Adipose tissue (tissue), 3 donors: Measurements from ENCODE around the gene FAM83C. TPM values are rescaled to one million over a fixed set of nuclear protein-coding genes. Genes with fewer than 3 reads are reported as not detected.
"Not testable (repeated sequence)": the region's sequence is repeated elsewhere in the genome, so short reads cannot be mapped to it uniquely, and the experiment has no call there.

Source experiments
- H3K27ac ChIP-seq: one replicate; pipeline ENCODE4 v1.5.1; 2013; ENCODE audit warnings: low read depth, low read length
- WGBS, 3 donors: extraction: QIAGEN DNeasy Blood & Tissue Kit; methylation state at CpG; one replicate each; pipeline ENCODE4 v1.1.7; 2013; 5-methylcytosine and 5-hydroxymethylcytosine counted together
- polyA plus RNA-seq, 3 donors: library from polyadenylated mRNA; stranded (reverse); fragments of 200-250 nt; gene quantifications; one replicate each; pipeline ENCODE4 v1.2.3, GENCODE V29; 2013
- donor health status: healthy with polysubstance abuse.
- donor health status: Bipolar disorder and iron deficiency.
- donor health status: healthy.

The FAM83C gene
- polyA plus RNA-seq, 3 donors, result 0.03 TPM; not detected in 2

DNA sequence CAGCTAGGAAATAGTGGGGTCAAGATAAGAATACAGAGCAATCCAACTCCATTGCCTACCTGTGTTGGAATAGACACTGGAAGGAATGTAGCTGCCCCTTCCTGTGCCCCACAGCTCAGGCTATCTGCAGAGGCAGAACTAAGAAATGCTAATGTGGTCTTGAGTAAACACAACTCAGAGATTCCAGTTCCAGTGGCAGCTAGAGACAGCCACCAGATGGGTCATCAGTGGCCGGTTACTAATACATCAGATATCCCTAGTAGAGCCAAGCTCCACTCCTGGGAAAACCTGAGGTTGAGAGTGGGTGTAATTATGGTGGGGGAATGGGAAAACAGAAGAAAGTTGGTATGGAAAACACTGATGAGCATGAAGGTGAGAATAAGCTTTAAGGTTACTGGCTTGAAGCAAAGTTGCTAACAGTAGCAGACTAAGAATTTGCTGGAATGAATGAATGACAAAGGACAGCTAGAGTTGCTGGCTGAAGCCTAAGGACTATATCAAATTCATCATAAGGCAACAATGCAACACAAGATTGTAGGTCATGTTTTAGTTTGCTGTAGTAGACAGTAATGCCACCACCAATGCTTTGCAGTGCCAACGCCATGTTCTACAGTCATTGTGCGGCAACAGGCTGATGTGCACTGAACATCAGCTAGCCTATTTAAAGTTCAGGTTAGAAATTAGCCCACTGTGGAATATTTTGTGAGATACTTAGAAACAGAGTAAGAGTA lies 28.3 kb upstream of the FAM83C start:
- 89 to 97% (median 89%) methylated on average over 3 of the region's 3 CpGs for WGBS, 3 donors
- H3K27ac ChIP-seq, result no peak overlapping the region

DNA sequence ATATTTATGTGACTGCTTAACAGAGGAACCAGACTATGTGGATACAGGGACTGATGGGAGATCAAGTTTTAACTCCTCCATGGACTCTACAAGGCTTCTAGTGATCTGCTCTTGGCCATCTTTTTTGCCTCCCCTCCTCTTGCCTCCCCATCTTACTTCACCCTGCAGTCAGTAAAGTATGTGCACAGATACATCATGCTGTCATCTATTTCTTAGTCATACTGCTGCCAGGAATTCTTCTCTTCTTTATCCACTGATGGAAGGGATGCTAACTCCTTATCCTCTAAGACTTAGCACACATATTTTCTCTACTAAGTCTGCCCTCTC lies 27.6 kb upstream of the FAM83C start:
- H3K27ac ChIP-seq, result no peak overlapping the region

DNA sequence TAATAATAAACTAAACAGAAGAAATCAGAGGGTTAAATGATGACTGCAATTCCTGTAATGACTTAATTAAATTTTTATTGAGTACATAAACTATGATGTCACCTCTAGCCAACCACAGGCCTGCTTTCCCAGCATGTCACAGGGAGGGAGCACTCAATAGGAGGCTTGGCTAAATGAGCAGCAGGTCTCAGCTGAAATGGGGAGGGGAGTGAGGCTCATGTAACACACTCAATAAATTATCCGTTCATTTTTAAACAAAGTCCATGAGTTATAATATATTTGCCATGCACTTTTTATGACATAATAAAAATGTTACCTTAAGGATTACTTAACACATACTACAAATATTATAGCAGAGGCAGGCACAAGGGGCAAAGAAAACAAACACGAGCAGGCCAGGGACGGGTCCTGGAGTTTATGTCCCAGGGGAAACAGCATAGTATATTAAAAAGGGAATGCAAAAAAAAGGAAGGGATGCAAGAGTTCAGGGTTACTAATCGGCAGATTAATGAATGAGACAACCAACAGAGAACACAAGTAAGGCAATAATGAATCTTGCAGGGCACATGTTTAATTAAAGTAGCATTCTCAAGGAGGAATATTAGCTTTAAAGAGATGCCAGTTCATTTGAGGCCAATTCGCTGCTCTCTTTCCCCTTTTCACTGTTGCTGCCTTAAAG lies 27.1 kb upstream of the FAM83C start:
- H3K27ac ChIP-seq, result no peak overlapping the region
- 65 to 74% (median 68%) methylated on average over 5 of the region's 5 CpGs for whole genome bisulfite sequencing, 3 donors

DNA sequence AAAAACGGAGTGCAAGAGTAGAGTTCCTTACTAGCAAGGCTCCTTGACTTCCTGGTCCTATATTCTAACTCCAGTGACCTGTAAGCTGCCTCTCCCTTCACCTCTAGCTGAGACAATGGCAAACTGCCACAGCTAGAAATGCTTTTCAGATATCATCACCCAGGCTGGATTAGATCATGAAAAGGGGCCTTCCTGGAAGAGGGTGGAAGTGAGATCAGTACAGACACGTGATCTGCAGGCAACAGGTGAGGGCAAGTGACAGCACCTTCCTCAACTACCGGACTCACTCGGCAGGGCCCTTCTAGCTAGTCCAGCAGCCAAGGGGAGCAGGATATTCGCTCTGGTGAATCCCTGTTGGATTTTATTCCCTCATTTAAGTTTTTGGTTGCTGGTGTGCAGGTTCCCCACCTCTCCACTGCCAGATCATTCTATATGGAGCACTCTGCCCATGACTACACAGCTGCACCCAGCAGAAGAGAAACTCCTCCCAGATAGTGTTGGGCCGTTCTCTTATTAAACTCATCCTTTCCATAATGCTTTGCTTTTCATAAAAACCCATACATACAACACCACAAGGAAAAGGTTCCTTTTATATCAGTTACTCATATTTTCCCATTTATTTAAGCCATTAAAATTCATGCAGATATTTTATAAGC lies 26.4 kb upstream of the FAM83C start:
- H3K27ac ChIP-seq, result no peak overlapping the region

DNA sequence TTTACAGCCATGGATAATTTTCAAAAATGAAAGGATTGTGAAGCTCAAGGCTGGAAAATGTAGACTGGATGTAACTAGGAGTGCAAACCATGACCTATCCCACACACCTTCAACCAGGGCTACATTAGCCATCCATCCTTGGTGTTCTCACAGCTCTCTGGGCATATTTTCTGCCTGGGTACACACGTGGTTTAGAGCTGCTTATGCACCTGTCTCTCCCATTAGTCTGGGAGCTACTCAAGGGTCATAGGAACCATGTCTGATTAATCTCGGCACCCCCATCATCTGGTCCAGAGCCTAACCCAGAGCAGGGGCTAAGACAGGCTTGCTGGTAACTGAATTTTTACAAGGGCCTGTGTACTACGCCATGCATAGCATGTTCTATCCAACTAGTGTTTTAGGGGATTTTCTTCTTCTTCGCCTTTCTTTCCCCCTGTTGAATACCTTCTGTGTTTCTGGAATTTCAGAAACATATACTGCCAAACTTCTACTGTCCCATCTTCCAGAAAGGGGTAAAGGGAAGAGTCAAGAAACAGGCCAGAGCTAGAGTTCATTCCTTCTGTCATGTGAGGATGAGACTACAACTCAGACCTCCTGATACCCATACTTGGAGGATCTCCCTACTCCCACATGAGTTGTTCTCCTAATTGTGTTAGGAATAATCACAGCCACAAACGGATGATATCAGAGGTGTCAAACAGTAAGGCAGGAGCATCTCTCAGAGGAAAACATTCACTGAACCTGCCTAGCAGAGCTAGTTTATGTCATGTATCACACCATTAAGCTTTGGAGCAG lies 25.4 kb upstream of the FAM83C start:
- H3K27ac ChIP-seq, result no peak overlapping the region
- 83 to 92% (median 90%) methylated on average over 5 of the region's 5 CpGs for WGBS, 3 donors

More for the DNA sequence above, 26.4 kb upstream of the FAM83C start:
- WGBS, 3 donors, result 69 to 78% (median 76%) methylated on average over 6 of the region's 6 CpGs

DNA sequence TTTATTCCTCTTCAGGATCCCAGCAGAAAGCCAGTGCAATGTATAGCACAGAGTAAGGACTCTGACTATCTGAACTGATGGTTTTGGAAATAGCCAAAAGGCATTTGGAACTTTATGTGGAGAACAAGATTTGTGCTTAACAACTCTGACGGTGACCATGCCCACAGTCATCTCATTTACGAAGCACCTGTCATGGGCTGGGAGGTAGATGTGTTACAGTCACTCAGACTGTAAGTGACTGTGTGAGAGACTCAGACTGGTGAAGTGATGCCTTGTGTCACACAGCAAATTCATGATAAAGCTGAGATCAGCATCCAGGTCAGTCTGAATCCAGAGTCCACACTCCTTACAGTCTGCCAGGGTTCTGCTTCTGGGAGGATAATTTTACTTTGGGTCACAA lies 23.9 kb upstream of the FAM83C start:
- H3K27ac ChIP-seq, result no peak overlapping the region

DNA sequence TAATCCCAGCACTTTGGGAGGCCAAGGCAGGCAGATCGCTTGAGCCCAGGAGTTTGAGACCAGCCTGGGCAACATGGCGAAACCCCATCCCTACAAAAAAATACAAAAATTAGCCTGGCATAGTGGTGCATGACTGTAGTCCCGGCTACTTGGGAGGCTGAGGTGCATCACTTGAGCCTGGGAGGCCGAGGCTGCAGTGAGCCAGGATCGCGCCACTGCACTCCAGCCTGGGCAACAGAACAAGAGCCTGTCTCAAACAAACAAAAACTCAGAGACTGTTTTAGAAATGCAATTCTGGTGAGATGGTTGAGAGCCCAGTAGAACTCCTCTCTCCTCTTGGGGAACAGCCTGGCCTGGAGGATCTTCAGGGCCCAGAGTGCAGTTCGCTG lies 23.4 kb upstream of the FAM83C start:
- 95 to 98% (median 96%) methylated on average over 7 of the region's 7 CpGs for WGBS, 3 donors

More for the DNA sequence above, 23.9 kb upstream of the FAM83C start:
- 91 to 92% (median 91%) methylated on average over 2 of the region's 2 CpGs for WGBS, 3 donors

DNA sequence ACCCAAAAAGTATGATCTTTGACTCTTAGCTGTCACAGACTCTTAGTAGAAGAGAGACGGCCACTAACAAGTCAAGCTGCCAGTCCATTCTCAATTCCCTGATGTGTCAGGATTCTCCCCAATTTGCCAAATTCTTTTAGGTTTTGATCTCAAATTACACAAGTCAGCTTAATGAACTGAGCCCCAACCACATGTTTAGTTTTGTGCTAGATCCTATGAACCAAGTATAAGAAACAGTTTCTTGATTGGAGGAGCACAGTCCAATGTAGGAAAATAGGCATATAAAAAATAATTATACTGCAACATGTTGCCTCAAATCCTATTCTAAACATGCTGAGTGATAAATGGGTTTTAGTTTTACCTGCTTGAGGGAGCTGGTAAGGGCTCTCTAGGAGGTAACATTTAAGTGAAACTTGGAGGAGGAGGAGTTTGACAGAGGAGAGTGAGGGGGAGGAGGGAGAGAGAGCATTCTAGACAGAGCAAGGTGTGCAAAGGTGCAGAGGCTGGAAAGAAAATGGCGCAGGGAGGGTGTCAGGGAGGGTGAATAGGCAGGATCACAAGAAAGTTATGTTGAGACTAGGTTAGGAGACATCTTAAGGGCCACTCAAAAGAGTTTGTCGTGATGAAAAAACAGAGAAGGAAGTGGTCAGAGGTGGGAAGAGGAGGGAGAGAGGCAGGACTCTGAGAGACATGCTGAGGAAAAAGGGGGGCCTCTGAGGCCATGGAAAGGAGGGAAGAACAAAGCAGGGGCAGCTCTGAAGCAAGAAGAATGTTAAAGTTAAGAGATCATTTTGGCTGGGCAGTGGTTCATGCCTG lies 22.8 kb upstream of the FAM83C start:
- no peak overlapping the region for H3K27ac ChIP-seq
- WGBS, 3 donors, result 63 to 83% (median 66%) methylated on average over 3 of the region's 3 CpGs

More for the DNA sequence above, 23.4 kb upstream of the FAM83C start:
- not testable (repeated sequence) for H3K27ac ChIP-seq

DNA sequence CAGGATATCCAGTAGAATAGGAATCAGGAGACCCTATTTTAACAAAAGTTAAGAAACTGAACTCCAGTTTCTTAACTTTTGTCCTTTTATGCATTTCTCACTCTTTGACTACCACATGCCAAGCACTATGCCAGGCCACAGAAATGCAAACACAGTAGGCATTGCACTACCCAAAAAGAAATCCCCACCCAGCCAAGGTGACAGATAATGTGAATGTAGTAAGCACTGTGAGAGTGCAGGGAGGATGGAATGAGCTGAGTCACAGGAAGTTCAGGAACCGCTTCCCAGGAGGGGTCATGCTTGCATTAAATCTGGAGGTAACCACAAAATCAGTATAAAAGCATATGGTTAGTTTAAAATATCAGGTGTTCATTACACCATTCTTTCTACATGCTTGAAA lies 20.1 kb upstream of the FAM83C start:
- no peak overlapping the region for H3K27ac ChIP-seq

DNA sequence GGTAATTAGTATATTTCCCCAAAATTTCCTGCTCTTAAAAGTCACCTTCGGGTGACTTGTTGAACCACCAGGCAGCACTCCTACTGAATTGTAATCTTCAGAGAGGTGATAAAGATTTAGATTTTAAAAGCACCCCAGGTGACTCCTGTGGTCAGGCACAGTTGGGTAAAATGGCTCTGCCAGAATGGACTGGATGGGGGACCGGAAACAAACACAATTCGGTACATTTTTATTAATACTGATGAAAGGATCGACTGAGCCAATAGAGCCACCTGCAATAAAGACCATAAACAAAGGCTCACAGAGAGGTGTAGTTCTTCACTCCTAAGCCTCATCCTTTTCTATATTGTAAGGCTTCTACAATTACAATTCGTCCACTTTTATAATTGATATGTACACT lies 19.6 kb upstream of the FAM83C start:
- 87 to 96% (median 91%) methylated on average over 5 of the region's 5 CpGs for WGBS, 3 donors
- H3K27ac ChIP-seq, result no peak overlapping the region

More for the DNA sequence above, 20.1 kb upstream of the FAM83C start:
- WGBS, 3 donors, result 61 to 94% (median 70%) methylated on average over 1 of the region's 1 CpG

DNA sequence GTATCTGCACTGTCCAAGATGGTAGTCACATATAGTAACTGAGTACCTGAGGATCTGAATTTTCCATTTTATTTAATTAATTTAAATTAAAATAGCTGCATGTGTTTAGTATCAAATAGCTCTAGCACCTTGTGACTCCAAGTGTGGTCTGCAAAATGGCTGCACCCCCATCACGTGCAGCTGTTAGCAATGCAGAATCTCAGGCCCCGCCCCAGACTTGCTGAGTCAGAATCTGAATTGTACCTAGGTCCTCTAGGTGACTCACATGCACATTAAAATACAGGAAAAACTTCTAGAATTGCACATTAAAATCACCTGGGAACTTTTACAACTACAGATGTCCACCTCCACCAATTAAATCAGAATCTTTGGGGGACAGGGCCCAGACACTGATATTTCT lies 19.2 kb upstream of the FAM83C start:
- H3K27ac ChIP-seq, result no peak overlapping the region
- 81 to 95% (median 90%) methylated on average over 2 of the region's 2 CpGs for WGBS, 3 donors

DNA sequence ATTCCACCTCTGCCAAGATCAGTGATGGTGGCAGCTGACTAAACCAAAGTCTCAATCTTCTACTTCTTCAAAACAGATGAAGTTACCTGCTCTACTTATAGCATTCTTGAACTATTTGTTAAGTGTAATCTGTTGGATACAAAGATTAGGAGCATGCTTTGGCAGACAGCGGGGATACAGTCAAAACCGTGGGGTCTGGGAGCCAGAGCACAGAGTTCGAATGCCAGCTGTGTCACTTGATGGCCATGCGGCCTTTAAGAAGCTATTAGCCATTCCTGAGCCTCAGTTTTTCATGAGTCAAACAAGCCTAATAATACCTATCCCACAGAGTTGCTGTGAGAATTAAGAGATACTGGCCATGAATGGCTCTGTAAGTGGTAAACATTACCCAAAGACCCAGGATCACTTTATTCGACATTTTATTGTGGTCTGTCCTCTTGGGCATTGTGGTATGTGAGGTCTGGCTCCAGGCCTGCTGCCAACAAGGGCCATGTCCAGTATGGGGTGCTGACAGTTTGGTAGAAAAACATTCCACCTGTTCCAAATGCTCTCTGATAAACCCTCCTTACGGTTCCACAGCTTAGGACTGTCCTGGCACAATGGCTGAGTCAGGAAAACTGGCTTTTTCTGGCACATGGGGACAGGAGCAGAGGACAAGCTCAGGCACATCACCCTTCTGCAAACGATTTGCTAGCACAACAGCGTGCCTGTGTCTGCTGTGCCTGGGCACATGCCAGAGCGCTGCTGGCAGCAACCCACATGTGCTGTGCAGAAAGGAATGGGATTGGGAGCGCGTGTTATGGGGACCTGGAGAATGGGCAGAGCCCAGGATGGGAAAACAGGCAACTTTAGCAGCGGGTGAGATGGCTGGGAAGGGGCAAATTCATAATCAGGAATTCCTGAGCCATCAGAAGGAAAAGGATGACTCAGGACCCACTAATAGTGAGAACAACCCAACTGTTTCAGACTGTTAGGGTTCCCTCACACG lies 15.7 kb upstream of the FAM83C start:
- H3K27ac ChIP-seq, result no peak overlapping the region
- WGBS, 3 donors, result 67 to 82% (median 77%) methylated on average over 13 of the region's 13 CpGs

DNA sequence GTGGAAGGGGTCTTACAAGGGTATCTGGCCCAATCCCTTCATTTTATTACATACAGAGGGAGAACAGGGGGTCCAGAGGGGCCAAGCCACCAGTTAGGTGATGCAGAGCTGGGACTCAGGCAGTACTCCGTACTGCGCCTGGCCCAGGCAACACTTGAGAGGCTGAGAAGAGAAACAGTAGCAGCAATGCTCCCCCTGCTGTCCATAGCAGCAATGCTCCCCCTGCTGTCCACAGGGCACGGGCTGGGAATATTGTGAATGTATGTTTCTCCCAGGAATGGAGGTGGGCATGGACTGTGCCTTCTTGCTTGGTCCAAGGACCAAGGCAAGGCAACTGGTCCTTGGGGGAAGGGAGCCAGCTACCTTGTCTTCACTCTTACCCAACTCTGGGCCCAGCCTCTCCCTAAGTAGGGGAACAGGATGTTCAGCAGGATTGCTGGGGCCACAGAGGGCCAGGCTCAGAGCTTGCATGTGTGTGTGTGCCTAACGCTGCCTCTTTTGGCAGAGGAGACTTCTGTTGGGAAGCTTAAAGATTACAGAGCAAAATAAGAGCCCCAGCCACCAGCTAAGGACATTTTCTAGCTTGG lies 14.8 kb upstream of the FAM83C start:
- no peak overlapping the region for H3K27ac ChIP-seq
- WGBS, 3 donors, result 42 to 47% (median 43%) methylated on average over 4 of the region's 4 CpGs

DNA sequence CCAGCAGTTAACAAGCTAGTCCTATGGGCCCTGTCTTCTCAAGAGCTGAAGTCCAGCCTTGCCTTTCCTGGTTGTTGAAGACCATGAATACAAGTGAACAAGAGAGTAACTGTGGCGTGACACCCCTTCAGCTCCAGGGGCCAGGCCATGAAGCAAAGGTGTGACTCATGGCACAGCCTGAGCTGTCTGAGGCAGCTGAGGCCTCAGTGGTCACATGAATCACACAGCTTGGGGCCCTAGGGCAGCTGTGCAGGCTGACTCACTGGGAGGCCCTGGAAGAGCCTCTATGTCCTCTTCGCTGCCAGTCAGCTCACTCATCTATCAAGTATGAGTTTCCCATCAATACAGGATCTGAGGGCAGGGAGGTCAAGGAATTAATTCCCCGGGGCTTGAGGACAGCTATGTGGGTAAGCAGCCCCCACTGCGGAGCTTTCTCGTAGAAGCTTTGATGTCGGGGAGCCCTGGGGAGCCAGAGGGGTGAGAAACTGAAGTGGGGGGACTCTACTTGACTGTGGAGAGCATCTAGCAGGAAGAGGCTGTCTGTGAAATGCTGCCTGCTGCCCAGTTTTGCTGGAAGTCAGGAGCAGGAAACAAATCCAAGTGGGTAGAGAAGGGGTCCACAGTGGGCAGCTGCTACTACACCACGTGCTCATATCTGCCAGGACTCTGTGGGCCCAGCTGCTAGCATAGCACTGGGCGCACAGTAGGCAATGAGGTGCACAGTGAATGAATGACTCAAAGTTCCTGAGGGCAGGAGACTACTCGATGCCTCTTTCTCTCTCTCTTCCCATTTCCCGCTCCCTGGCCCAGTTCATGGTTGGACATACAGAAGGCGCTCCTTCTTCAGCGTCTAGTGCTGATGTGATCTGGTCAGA lies 13.7 kb upstream of the FAM83C start:
- no peak overlapping the region for H3K27ac ChIP-seq
- WGBS, 3 donors, result 87 to 95% (median 89%) methylated on average over 12 of the region's 12 CpGs

DNA sequence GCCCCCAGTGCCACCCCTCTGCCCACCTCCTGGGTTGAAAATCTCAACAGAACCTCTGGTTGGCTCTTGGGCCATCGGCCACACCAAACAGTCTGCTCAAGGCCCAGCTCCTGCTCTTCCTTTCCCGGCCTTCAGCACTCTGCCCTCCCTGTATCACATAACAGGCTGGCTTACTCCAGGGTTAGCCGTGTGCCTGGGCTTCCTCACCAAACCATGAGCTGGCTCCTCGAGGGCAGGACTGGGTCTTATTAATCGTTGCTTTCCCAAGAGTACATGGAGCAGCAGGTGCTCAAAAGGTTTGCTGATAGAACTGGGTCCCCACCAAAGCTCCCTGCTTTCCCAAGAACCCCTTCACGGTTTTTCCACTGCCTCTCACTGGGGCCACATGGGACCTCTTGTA lies 12.7 kb upstream of the FAM83C start:
- WGBS, 3 donors, result 85 to 90% (median 86%) methylated on average over 6 of the region's 6 CpGs
- no peak overlapping the region for H3K27ac ChIP-seq
